Stimulated activated naive CD8-positive, alpha-beta T cell treated with anti-CD3 and anti-CD28 coated beads, Interleukin-15, Interleukin-2, amounts not matched to agents 100 U/mL and 50 U/mL, for 24 hours (primary cell): ENCODE measurements around the gene MIPOL1.
"Not testable (repeated sequence)": the region's sequence is repeated elsewhere in the genome, so short reads cannot be mapped to it uniquely, and the experiment has no call there.

Source experiments
- ATAC-seq: fragments of 150-1000 bp; cut with Tn5 transposase; one replicate; pipeline ENCODE4 v1.10.0; 2021
- DNase-seq: peaks from one replicate; pipeline ENCODE4 v3.0.0; 2021

MIPOL1 gene

DNA sequence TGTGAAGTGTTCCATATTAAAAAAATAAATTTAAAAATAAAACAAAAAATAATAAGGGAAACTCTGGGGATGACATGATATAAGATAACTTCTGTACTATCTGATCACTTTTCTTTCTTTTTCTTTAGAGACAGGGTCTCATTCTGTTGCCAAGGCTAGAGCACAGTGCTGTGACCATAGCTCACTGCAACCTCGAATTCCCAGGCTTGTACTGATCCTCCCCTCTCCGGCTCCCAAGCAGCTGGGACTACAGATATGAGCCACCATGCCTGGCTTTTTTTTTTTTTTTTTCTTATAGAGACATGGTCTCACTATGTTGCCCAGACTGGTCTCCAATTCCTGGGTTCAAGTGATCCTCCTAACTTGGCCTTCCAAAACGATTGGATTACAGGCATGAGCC lies 10.4 kb upstream of the MIPOL1 start:
- DNase-seq, result no peak
- ATAC-seq, result no peak

DNA sequence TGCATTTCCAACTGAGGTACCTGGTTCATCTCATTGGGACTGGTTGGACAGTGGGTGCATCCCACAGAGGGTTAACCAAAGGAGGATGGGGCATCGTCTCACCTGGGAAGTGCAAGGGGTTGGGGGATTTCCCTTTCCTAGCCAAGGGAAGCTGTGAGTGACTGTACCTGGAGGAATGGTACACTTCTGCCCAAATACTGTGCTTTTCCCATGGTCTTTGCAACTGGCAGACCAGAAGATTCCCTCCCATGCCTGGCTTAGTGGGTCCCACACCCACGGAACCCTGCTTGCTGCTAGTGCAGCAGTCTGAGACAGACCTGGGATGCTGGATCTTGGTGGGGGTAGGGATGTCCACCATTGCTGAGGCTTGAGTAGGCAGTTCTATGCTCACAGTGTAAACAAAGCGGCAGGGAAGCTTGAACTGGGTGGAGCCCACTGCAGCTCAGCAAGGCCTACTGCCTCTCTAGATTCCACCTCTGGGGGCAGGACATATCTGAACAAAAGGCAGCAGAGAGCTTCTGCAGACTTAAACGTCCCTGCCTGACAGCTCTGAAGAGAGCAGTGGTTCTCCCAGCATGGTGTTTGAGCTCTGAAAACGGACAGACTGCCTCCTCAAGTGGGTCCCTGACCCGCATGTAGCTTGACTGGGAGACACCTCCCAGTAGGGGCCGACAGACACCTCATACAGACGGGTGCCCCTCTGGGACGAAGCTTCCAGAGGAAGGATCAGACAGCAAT lies 9.7 kb upstream of the MIPOL1 start:
- not testable (repeated sequence) for DNase-seq, ATAC-seq

DNA sequence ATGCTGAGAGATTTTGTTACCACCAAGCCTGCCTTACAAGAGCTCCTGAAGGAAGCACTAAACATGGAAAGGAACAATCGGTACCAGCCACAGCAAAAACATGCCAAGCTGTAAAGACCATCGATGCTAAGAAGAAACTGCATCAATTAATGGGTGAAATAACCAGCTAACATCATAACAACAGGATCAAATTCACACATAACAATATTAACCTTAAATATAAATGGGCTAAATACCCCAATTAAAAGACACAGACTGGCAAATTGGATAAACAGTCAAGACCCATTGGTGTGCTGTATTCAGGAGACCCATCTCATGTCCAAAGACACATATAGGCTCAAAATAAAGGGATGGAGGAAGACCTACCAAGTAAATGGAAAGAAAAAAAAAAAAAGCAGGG lies 8.0 kb upstream of the MIPOL1 start:
- ATAC-seq, DNase-seq: not testable (repeated sequence)

DNA sequence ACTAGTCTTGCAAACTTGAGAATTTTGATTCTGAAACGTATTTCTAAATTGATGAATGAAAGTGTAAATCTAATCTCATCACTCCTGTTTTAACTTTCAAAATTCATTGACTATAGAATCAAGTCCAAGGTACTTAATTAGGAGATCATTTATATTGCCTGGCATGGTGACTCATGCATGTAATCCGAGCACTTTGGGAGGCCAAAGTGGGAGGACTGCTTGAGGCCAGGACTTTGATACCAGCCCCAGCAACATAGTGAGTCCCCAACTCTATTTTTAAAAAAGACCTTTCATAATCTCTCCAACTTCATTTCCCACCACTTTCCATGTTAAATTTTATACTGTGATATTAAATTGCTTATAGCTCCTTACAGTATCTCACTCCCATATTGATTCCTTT lies 3.0 kb upstream of the MIPOL1 start:
- no peak for DNase-seq

DNA sequence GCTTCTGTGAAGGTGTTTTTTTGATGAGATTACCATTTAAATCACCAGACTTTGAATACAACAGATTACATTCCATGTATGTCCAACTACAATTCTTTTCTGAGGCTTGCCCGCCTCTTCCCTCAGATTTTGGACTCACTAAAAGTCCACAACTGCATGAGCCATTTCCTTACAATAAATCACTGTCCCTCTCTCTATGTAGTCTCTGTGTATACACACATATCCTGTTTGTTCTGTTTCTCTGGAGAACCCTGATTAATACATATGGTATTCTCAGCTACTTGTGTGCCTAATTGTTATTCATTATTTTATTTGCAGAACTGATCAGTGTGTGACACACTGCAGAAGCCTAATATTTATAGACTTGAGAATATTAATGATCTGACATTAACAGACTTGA lies 2.4 kb upstream of the MIPOL1 start:
- ATAC-seq, result no peak
- DNase-seq, result no peak

More for the DNA sequence above, 3.0 kb upstream of the MIPOL1 start:
- no peak for ATAC-seq

DNA sequence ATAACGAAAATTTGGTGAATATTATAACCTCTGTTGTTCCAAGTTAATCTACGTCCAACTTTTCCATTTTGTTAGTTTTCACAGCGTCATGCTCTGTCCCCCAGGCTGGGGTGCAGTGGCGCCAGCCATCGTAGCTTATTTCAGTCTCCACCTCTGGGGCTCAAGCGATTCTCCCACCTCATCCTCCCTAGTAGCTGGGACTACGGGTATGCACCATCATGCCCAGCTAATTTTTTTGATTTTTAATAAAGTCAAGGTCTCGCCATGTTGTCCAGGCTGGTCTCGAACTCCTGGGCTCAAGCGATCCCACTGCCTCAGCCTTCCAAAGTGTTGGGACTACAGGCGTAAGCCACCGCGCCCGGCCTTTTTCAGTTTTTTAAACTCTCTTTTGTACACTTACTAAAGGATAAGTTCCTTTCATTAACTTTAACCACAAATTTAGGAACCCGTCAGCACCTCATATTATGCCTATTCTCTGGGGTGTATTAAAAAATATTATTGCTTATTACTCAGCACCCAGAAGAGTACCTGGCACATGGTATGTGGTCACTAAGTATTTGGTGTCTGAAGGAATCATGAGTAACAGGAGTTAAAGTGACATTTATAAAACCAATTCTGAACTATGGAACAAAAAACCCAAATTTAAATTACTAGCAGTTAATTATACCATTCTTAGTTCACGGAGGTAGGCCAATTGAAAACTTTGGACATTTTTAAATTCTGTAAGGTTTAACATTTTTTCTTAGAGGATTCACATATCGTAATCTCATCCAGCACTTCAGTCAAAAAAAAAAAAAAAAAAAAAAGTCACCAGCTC lies 925 bp upstream of the MIPOL1 start:
- DNase-seq, result no peak
- no peak for ATAC-seq

DNA sequence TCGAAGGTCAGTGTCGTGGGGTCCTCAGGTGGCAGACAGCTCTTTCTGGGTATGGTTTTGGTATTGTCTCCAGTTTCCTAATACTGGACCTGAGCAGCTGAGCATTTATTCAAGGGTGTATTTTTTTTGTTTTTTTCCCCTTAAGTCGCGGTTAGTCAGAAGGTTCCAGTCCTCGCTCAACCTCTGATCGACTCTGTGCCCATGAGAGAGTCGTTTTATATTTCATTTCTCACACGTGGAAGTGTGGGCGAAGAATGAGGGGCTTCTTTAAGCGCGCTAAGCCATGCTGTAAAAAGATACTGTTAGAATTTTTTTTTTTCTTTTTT lies 499 bp downstream of the MIPOL1 start:
- ATAC-seq, result no peak

DNA sequence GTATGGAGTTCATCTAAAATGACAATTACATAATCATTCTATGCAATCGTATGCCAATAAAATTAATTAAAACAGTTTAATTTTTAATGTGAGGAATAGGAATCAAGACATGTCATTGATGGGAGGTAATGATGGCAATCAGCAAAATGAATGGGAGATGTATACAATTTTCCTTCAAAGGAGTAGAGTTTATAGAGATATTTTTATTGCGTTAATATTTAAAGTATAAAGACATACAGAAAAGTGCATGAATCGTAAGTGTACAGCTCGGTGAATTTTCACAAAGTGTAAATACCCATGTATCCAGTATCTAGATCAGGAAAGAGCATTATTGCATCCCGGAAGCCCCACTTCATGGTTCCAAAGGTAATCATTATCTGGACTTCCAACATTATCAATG lies 1.2 kb downstream of the MIPOL1 start:
- ATAC-seq, result no peak
- no peak for DNase-seq

More for the DNA sequence above, 499 bp downstream of the MIPOL1 start:
- no peak for DNase-seq

DNA sequence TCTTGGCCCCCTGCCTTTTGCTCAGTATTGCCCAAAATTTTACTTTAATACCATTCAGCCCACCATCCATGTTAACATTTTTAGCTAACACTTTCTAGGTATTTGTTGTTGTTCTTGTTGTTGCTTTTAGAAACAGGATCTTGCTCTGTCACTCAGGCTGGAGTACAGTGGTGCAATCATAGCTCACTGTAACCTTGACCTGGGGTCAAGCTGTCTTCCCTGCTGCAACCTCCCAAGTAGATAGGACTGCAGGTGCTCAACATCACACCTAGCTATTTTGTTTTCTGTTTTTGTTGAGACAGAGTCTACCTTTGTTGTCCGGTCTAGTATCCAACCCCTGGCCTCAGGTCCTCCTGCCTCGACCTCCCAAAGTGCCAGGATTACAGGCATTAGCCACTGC lies 4.0 kb downstream of the MIPOL1 start:
- ATAC-seq (no peak), DNase-seq (no peak)

DNA sequence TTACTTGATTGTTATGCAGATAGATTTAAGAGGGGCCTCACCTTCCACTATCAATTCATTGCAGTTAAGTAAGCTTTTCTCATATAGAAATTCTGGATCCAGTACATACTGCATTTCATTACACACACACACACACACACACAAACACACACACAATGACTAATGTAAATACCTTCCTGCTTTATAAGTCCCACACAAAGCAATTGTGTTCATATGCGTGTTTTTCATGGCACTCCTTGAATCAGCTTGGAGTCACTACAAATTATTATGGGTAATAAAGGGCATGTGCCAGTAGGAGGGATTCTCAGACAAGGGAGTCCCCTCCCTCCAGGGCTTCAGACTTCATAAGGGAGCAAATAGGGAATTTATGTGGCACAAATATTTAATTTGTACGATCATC lies 4.5 kb downstream of the MIPOL1 start:
- DNase-seq (no peak), ATAC-seq (no peak)

DNA sequence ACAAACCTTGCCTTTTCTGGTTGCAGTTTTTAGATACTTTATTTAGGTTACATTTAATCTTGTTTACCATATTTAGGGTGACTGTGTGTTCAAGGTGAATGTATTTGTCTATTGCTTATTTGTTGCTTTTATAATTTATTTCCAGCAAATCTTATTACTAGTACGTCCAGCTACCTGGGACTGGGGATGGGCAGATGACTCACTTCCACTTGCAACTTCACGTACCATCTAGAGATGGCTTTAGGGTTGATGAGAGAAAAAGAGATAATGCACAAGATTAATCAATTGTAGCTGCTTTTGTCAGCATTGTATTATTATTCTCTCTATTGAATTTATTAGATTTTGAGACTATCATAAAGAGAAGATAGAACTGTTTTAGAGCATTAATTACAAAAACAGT lies 5.1 kb downstream of the MIPOL1 start:
- no peak for DNase-seq

DNA sequence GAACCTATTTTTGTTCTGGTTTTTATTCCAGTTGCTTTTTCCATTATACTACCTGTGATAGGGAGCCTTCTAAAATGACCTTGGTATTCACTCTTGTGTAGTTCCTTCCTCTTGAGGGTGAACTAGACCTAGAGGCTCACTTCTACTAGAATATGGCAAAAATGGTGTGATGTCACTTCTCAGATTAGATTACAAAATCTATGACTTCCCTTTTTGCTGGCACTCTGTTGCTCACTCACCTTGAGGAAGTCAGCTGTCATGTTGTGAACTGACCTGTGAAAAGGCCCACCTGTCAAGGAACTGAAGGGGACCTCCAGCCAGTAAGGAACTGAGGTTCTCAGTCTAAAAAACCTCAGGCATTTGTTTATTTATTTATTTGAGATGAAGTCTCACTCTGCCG lies 5.7 kb downstream of the MIPOL1 start:
- no peak for DNase-seq
- no peak for ATAC-seq

More for the DNA sequence above, 5.1 kb downstream of the MIPOL1 start:
- no peak for ATAC-seq

DNA sequence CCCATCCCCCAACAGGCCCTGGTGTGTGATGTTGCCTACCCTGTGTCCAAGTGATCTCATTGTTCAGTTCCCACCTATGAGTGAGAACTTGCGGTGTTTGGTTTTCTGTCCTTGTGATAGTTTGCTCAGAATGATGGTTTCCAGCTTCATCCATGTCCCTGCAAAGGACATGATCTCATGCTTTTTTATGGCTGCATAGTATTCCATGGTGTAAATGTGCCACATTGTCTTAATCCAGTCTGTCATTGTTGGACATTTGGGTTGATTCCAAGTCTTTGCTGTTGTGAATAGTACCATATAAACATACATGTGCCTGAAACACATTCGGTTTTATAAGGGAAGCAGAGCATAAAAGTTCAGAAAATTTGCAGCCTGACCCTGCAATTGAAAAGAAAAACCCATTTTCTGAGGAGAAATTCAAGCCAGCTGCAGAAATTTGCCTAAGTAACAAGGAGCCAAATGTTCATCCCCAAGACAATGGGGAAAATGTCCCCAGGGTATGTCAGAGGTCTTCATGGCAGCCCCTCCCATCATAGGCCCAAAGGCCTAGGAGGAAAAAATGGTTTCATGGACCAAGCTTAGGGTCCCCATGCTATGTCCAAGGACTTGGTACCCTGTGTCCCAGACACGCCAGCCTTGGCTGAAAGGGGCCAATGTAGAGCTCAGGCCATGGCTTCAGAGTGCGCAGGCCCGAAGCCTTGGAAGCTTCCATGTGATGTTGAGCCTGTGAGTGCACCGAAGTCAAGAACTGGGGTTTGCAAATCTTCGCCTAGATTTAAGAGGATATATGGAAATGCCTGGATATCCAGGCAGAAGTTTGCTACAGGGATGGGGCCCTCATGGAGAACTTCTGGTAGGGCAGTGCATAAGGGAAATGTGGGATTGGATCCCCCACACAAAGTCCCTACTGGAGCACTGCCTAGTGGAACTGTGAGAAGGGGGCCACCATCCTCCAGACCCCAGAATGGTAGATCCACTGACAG lies 8.2 kb downstream of the MIPOL1 start:
- DNase-seq, ATAC-seq: not testable (repeated sequence)

DNA sequence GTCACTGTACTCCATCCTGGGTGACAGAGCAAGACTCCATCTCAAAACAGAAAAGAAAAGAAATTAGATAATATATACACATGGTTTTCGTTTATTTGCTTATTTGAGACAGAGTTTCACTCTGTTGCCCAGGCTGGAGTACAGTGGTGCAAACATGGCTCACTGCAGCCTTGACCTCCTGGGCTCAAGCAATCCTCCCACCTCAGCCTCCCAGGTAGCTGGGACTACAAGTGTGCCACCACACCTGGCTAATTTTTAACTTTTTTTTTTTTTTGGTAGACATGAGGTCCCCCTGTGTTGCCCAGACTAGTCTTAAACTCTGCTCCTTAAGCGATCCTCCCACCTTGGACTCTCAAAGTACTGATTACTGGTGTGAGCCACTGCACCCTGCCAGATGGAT lies 11.9 kb downstream of the MIPOL1 start:
- ATAC-seq, DNase-seq: not testable (repeated sequence)

DNA sequence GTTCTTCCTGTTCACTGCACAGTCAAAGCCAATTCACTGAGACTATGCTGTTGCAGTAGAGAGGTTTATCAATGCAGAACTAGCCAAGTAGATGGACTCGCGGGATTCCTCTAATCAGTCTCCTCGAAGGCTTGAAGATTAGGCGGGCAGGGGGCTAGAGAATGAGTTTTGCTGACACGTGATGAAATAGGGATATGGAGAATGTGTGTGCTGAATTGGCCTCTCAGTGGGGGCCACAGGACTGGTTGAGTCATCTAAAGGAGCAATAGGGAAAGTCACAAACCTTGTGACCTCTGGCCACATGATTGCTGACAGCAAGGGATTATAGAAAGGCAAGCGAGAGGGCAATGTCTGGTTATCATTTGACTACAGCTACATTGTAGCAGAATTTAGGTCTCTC lies 12.7 kb downstream of the MIPOL1 start:
- no peak for DNase-seq

DNA sequence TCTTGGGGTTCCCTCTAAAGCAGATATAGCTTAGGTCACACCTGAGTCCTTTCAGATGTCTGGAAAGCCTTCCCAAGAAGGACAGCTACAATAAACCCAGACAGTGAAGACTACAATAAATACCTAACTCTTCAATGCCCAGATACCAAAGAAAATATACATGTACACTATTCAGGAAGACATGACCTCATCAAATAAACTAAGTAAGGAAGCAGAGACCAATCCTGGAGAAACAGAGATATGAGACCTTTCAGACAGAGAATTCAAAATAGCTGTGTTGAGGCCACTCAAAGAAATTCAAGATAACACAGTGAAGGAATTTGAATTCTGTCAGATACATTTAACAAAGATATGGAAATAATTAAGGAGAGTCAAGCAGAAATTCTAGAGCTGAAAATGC lies 15.3 kb downstream of the MIPOL1 start:
- ATAC-seq, result no peak
- no peak for DNase-seq

More for the DNA sequence above, 12.7 kb downstream of the MIPOL1 start:
- ATAC-seq, result no peak

DNA sequence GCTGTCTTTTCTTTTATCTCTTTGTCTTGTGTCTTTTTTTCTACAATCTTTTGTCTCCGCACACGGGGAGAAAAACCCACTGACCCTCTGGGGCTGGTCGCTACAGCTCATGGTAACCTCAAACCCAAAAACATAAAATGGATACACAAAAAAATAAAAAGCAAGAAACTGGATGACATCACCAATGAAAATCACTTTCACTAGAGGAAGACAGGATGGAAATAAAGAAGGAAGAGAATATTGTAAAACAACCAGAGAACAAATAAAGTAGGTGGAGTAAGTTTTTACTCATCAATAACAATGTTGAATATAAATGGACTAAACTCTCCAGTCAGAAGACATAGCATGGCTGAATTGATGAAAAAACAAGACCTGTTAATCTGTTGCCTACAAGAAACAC lies 17.6 kb downstream of the MIPOL1 start:
- DNase-seq (no peak), ATAC-seq (no peak)

DNA sequence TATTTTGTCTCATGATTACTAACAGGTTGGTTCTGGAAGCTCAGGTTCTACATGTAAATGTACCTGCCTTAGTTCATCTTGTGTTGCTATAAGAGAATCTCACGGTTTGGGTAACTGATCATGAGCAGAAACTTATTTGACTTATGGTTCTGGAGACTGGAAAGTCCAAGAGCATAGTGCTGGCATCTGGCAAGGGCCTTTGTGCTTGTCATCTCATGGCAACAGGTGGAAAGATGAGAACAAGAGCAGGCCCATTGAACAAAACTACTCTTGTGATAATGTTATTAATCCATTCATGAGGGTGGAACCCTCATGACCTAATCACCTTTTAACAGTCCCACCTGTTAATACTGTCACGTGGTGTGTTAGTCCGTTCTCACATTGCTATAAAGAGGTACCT lies 23.3 kb downstream of the MIPOL1 start:
- DNase-seq, result no peak
- ATAC-seq, result no peak

DNA sequence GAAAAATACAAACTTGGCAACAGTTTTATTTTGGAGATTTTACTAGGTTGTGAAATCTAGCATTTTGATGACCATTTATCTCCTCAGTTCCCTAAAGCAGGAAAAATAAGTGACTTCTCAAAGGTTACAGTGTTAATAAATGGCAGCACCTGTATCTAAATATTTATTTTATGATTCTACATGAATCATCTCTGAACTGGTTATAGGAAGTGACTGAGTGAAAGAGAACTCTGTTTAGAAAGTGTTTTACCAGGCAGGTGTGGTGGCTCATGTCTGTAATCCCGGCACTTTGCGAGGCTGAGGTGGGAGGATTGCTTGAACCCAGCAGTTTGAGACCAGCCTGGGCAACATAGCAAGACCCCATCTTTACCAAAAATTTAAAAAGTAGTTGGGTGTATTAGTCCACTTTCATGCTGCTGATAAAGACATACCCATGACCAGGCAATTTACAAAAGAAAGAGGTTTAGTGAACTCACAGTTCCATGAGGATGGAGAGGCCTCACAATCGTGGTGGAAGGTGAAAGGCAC lies 26.3 kb downstream of the MIPOL1 start:
- DNase-seq (no peak), ATAC-seq (no peak)

DNA sequence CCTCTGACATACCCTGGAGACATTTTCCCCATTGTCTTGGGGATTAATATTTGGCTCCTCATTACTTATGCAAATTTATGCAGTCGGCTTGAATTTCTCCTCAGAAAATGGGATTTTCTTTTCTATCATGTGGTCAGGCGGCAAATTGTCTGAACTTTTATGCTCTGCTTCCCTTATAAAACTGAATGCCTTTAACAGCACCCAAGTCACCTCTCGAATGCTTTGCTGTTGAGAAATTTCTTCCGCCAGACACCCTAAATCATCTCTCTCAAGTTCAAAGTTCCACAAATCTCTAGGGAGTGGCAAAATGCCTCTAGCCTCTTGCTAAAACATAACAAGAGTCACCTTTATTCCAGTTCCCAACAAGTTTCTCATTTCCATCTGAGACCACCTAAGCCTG lies 27.9 kb downstream of the MIPOL1 start:
- not testable (repeated sequence) for ATAC-seq

DNA sequence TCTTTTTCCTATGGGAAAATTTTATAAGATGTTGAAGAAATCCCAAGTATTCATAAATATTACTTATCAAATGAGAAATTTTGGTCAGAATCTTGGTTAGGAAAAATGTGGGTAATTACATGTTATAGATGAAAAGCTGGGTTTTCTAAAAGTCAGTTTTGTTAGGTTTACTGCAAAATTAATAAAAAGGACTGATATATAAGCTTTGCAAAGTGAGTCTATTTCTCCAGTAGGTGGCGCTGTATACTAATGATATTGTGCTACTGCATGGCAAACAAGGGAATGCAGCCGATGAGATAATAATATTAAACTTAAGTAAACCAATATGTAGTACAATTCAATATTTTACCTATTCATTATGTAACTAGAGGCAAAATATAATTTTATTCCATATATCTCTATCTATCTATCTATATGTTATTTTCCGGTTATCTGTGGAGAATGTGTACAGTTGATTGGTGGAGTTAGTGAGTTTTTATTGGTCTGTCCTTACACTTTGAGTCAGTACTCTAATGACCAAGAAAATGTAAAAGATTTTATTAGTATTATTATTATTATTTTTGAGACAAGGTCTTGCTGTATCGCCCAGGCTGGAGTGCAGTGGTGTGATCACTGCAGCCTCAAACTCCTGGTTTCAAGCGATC lies 32.9 kb downstream of the MIPOL1 start:
- ATAC-seq (peak; percentile 36), DNase-seq (no peak)

More for the DNA sequence above, 27.9 kb downstream of the MIPOL1 start:
- not testable (repeated sequence) for DNase-seq
